T-helper 22 cell (primary cell): ENCODE results near the gene IMMP1L.

Experiments
- DNase-seq: peaks from one replicate; pipeline ENCODE4 v3.0.0-alpha.2; 2020; ENCODE audit warnings: low read depth

Gene IMMP1L

GRCh38 chr11:31474083-31474482 lies 35.3 kb downstream of the IMMP1L start:
- DNase-seq, result no peak

- no peak for DNase-seq
These were observed 45.0 kb downstream of the IMMP1L start for GRCh38 chr11:31464436-31464835.

- no peak for DNase-seq
These were observed 54.2 kb downstream of the IMMP1L start for GRCh38 chr11:31455177-31455576.

DNA sequence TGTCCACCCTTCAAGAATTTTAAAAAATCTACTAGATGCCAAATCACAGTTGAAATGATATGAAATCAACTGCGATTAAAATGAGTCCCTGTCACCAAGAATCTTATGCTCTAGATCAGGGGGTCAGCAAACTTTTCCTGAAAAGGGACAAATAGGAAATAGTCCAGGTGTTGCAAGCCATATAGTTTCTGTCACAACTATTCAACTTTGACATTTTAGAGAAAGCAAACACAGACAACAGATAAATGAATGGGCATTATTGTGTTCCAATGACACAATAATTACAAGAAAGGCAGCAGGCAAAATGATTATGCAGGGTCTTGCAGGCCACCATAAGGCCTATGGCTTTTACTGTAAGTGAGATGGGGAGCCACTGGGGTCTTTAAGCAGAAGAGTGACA lies 58.6 kb downstream of the IMMP1L start:
- no peak for DNase-seq

DNA sequence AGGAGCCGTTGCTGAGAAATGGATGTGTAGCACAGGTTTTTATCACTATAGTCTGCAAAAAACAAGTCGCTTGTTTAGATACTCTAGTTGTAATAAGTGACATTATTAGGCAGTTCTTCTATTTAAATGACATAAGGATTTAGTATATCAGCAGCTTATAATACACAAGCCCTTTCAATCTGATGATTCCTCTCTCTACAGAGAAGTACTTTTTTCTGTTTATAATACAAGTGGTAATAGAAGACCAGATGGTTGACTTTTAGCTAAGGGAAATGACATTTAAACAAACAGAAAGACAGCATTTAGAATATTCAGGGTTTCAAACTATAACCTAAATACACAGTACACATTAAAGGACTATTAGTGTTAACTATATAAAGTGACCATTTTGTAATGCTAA lies 60.4 kb downstream of the IMMP1L start:
- no peak for DNase-seq

DNA sequence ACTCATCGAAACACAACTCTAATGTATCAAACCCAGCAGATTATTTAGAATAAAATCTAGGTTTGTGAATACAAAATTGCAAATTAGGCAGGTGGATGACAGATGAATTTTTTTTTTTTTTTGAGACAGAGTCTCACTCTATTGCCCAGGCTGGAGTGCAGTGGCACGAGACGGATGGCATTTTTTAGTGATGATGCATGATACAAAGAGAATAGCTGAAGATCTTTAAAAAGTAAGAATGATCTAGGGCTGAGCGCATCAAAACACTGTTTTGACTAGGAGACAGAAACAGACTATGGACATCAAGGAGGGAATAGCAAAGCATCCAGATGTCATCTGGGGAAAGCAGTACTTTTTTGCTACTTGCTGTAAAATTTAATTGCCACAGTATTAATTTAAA lies 63.8 kb downstream of the IMMP1L start:
- no peak for DNase-seq

DNA sequence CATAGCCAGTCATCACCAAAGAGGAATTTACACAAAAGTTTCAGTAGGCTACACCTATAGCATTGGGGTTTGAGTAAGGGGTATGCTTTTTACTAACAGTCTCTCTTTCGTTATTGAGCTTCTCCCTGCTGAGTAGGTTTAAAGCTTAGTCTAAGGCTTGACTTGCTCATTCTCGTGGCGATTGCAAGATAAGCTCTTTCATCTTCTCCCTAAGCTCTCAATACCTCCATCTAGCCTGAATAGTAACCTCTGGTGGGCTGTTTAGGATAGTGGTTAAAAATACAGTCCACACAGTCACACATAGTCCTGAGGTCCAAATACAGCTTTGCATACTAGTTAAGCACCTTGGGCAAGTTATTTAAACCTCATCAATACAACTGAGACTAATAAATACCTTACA lies 65.6 kb downstream of the IMMP1L start:
- no peak for DNase-seq

GRCh38 chr11:31442086-31442485 lies 67.3 kb downstream of the IMMP1L start:
- DNase-seq, result no peak

GRCh38 chr11:31441296-31441695 lies 68.1 kb downstream of the IMMP1L start:
- DNase-seq, result no peak

DNA sequence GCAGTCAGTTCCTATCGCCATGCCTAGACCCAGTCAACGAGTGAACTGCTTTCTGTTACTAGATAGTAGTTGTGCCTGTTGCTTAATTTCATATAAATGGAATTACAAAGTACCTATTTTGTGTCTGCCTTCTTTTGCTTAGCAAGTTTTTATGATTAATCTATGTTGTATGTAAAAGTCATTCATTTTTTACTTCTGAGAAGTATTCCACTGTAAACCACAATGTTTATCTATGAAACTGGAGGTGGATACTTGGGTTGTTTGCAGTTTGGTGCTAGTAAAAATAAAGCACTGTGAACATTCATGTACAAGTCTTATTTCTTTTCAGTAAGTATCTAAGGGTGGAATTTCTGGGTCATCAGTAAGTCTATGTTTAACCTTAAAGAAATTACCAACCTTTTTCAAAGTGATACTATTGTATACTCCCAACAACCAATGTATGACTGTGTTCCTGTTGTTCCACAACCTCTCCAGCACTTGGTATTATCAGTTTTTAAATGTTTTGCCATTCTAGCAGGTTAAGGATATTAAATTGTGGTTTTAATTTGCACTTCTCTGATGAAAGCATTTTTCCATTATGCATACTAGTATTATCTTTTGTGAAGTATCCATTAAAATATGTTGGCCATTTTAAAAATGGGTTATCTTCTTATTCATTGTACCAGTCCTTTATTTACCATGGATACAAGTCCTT lies 71.5 kb downstream of the IMMP1L start:
- no peak for DNase-seq

DNA sequence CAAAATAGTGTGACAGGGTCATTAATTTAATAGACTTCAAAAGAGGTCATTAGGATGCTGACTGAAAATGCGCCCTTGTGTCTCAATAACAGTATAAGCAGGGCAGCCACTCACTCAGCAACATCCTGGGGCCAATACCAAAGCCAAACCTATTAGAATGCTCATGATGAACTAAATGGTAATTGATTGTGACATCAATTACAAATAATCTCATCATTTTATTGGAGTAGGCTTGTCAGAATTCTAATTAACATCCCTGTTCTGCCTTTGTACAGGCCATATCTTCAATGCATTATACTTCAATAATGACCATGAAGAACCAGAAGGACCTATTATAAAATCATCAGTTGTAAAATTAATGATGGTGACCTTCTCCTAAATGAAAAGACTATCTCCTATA lies 75.6 kb downstream of the IMMP1L start:
- DNase-seq, result no peak

- no peak for DNase-seq
These were observed 84.8 kb downstream of the IMMP1L start for GRCh38 chr11:31424652-31425051.

GRCh38 chr11:31422703-31423102 lies 86.7 kb downstream of the IMMP1L start:
- DNase-seq, result no peak

- no peak for DNase-seq
These were observed 87.6 kb downstream of the IMMP1L start for GRCh38 chr11:31421820-31422219.

- no peak for DNase-seq
These were observed 89.8 kb downstream of the IMMP1L start for GRCh38 chr11:31419669-31420068.

DNA sequence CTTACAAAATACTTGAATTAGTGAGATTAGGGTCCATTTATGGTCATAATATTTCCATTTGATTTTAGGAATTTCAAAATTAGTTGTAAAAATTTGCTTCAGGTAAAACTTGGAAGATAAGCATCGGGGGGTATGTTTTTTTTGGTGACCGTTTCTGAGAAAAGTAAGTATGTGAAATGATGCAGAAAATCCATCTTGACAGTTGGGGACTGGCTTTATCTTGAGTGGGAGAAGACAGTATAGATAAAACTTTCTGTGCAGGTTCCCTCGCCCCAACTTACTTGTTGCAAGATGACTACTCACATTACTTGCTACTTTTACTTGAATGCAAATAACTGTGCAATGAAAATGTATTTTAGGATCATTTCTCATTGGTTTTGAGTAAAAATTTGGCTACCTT lies 90.3 kb downstream of the IMMP1L start:
- DNase-seq, result no peak

- no peak for DNase-seq
These were observed 91.6 kb downstream of the IMMP1L start for GRCh38 chr11:31417816-31418215.

DNA sequence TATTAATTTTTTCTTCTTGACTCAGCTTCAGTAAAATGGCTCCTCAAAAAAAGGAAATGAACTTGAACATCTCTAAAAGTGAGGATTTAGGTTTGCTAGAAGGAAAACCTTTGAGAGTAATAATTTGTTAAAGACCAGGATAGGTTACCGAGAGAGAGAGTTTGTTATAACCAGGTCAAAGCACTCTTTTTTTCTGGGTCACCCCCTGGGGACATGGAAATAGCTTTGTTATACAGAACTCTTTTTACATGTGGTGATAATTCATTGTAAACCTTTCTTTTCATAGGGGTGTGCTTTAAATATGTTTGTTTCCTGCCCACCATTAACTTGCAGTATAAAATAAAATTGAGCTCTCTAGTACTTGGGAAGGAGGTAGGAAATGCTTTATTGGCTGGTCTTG lies 92.1 kb downstream of the IMMP1L start:
- no peak for DNase-seq

DNA sequence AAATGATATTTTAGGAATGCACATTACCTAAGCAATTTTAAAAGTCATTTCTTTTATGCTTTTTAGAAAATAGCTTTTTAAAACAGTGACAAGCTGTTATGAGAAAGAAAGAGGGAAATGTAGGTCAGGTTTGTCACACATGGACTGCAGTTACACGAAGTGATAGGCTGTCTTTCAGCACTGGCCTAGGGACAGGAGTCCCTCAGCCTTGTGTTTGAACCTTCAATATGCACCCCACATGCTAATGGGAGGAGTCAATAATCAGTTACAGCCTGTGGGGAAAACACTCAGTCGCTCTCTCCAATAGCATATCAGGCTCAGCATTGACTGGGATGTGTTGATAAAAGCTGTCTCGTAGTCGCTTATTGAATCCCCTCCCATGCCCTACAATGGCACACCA lies 94.0 kb downstream of the IMMP1L start:
- DNase-seq, result no peak

DNA sequence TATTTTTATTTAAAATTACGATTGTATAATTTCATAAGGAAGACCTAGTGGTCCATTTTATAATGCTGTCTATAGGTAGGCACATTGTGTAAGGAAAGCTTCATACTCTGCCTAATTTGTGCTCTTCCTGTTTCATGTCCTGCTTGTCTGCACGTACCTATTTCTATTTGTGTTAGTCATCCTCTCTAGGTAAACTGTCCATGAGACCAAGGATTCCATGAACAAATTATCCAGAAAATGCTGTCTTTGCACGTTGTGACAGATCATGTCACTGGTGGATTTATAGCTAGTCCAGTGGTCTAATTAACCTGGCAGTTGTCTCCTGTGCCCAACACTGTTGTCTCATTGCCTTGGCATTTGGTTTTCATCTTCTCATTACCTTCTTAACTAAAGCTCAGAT lies 95.1 kb downstream of the IMMP1L start:
- no peak for DNase-seq

DNA sequence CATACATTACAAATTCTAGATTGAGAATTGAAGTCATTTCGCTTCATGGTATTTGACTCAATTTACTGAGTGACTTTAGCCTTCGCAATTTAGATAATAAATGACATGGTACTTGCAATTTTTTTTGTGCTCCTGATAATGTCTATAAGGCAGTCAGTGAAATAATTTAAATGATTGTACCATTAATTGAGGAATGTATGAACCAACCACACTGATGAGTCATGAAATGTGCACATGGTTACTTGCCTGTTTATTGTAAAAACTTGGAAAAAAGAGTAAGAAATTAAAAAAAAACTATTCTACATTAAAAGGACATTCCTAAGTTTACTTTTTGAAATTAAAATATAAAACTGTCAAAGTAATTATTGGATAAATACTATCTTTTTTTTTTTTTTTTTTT lies 96.5 kb downstream of the IMMP1L start:
- DNase-seq, result no peak

GRCh38 chr11:31408201-31408600 lies 101.2 kb downstream of the IMMP1L start:
- DNase-seq, result no peak

DNA sequence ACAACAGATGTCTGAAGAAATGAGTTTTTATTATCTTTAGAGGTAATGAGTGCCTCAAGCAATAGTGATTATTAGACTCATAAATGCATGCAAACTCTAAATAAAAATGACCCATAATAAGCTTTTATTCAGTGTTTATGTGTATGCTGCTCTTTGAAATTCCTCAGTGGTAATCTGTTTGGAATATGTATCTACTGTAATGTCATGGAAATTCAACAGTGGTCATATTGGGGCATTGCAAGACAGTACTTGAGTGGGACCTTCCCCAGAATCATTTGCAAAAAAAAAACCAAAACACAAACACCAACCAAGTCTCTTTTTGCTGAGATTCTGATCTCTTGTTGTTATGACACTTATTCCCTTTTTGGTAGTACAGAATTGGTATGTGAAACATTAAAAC lies 104.8 kb downstream of the IMMP1L start:
- no peak for DNase-seq

GRCh38 chr11:31397239-31397834 lies 112.1 kb downstream of the IMMP1L start:
- no peak for DNase-seq
